GM10266 (cell line): ENCODE data around the gene FAM187B.
"Not testable (repeated sequence)": the region's sequence is repeated elsewhere in the genome, so short reads cannot be mapped to it uniquely, and the experiment has no call there.

ENCODE experiments used
- DNase-seq: peaks from one replicate; pipeline ENCODE4 v3.0.0; 2012; ENCODE audit errors: extremely low spot score
- CTCF ChIP-seq: IDR thresholded peaks from 2 replicates; pipeline ENCODE4 v1.5.1; 2012; ENCODE audit warnings: mild to moderate bottlenecking, low read depth; ENCODE audit not compliant: control insufficient read depth, insufficient read depth; ENCODE audit errors: missing control alignments

The FAM187B gene

GRCh38 chr19:35224681-35225571, 3.6 kb downstream of the FAM187B start:
- no peak for TF ChIP-seq CTCF
- no peak for DNase-seq

GRCh38 chr19:35223862-35224505, 4.6 kb downstream of the FAM187B start:
- no peak for DNase-seq
- no peak for TF ChIP-seq CTCF

GRCh38 chr19:35223084-35223790, 5.3 kb downstream of the FAM187B start:
- no peak for DNase-seq
- TF ChIP-seq CTCF, result no peak

GRCh38 chr19:35222373-35223015, 6.0 kb downstream of the FAM187B start:
- TF ChIP-seq CTCF, result no peak
- no peak for DNase-seq

GRCh38 chr19:35220973-35221590, 7.5 kb downstream of the FAM187B start:
- DNase-seq, result not testable (repeated sequence)

GRCh38 chr19:35220315-35220921, 8.1 kb downstream of the FAM187B start:
- no peak for TF ChIP-seq CTCF
- DNase-seq, result no peak
